Glomerular visceral epithelial cell (primary cell): Measurements from ENCODE around the gene NBR1.
"Not testable (repeated sequence)": the region's sequence is repeated elsewhere in the genome, so short reads cannot be mapped to it uniquely, and the experiment has no call there.

Experiments
- DNase-seq: peaks from one replicate; pipeline ENCODE4 v3.0.0-alpha.2; 2016; ENCODE audit errors: extremely low spot score

Gene NBR1

DNA sequence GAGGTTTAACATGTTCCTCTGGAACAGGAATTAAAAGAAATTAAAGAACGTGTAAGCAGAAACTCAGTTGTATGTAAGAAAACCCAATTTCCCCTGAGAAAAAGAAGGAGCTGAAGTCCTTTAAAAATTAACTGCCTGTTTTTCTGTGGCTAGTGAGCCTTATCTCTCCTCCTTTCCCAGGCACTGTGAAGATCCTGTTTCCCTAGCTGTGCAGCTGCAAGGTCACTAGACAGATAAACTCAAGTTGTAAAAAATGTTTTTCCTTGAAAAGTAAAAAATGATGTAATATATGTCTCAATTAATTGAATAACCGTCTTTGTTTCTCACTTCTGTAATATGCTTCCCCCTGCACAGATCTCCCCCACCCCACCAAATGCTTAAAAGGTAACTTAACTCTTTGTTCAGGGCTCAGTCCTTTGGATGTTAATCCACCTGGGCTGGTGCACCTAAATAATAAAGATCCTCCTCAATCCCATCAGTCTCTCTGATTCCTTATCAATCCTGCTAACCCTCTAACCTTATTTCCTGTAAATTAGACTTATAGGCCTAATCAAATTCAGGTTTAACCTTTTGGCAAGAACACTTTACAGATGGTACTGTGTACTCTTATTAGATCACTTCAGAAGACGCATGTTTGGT, 17.7 kb upstream of the NBR1 start:
- not testable (repeated sequence) for DNase-seq

DNA sequence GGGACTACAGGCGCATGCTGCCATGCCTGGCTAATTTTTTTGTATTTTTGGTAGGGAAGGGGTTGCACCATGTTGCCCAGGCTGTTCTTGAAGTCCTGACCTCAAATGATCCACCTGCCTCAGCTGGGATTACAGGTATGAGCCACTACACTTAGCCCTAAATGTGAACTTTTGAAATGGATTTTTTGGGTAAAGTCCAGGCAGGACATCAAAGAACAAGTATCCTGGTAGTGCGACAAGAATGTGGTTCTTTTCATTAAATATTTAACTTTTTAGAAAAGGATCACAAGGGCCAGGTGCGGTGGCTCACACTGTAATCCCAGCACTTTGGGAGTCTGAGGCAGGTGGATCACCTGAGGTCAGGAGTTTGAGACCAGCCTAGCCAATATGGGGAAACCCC, 15.3 kb upstream of the NBR1 start:
- no peak for DNase-seq

GRCh38 chr17:43159232-43159631, 11.8 kb upstream of the NBR1 start:
- not testable (repeated sequence) for DNase-seq

- DNase-seq: not testable (repeated sequence)
Measured at GRCh38 chr17:43159957-43160356, 11.1 kb upstream of the NBR1 start.

DNA sequence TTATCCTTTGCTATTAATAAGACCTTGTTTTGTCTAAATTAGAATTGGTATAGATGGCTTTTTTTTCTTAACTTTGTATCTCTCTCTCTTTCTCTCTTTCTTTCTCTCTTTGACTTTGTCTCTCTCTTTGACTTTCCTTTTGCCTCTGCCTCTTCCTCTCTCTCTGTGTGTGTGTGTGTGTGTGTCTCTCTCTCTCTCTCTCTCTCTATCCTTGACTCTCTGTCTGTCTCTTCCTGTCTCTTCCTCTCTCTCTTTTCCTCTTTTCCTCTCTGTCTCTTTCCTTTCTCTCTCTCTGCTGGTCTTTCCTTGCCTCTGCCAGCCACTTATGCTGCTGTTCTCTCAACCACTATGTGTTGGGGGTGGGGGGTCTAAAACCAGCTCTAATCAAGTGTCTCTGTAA, 5.0 kb upstream of the NBR1 start:
- DNase-seq: not testable (repeated sequence)

GRCh38 chr17:43169561-43170139, 1.4 kb upstream of the NBR1 start:
- DNase-seq: peak; percentile 24

GRCh38 chr17:43170140-43170765, 761 bp upstream of the NBR1 start:
- peak; percentile 95 for DNase-seq

DNA sequence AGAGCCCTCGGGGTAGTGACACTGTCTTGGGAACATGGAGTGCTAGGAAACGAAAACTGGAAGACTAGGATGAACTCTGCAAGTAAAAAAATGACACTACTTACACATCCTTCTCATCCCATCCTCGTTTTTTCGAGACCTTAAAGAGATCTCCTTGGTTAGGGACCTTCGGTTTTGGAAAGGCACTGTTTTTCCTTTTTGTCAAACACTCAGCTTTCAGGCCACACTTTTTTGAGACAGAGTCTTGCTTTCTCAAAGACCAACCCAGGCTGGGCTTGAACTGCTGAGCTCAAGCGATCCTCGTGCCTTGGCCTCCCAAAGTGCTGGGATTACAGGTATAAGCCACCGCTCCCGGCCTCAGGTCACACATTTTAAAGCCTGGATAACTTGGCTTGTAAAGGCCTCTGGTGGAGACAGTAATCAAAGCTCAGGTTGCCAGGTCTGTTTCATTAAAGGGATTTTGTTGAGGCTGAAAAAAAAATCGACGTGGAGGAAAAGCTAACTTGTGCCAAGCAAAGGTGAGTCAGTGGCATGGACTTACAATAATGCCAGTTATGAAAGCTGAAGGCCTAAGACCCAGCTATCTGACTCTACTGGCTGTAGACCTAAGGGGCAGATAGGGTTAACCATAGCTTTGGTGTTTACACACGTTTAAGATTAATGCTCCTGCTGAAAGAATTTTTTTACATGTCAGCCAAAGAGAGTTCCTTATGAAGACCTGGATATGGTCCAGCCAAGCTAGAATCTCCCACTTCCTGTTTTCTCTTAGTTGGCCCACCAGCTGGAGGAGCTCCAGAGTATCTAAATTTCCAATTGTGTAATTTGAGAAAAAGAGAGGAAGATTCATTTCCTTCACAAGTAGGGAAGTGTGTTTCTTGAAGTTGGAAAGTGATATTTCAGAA, 823 bp downstream of the NBR1 start:
- DNase-seq: peak; percentile 86

DNA sequence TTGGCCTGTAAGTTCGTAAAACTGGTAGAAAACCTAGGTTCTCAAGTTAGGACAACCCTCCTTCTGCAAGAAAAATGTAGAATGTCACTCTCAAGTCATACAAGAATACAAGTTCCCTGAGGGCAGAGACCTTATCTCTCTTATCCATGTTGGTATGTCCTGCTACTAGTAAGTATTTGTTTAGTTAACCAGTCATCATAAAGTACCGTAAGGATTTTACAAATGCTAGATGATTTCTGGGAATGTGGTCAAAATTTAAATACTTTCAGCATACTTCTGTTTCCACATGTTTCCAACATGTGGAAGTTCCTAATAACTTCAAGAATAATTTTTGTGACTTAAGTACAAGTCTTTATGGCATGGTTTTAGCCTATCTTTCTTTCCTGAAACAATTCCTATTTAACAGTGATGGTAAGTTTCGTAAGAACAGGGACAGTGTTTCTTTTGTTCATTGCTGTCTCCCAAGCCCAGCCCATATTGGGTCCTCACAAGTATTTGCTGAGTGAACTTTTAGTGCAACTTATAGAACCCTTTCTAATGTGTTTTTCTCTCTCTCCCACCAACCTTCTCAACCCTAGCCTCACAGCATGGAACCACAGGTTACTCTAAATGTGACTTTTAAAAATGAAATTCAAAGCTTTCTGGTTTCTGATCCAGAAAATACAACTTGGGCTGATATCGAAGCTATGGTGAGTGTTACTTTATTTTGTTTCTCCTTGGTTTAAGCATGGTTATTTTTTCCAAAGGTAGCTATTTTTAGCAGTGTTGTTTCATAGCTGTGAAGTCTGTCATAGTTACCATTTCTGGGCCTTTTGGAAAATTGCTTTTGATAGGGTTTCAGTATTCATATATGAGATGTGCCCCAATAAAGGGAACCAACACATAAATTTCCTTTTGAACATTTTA, 4.5 kb downstream of the NBR1 start:
- DNase-seq: no peak

- no peak for DNase-seq
Measured at GRCh38 chr17:43176119-43176570, 5.1 kb downstream of the NBR1 start.

- no peak for DNase-seq
Measured at GRCh38 chr17:43183921-43184320, 12.9 kb downstream of the NBR1 start.

GRCh38 chr17:43186656-43187055, 15.6 kb downstream of the NBR1 start:
- not testable (repeated sequence) for DNase-seq

- no peak for DNase-seq
Measured at GRCh38 chr17:43193251-43193650, 22.2 kb downstream of the NBR1 start.

DNA sequence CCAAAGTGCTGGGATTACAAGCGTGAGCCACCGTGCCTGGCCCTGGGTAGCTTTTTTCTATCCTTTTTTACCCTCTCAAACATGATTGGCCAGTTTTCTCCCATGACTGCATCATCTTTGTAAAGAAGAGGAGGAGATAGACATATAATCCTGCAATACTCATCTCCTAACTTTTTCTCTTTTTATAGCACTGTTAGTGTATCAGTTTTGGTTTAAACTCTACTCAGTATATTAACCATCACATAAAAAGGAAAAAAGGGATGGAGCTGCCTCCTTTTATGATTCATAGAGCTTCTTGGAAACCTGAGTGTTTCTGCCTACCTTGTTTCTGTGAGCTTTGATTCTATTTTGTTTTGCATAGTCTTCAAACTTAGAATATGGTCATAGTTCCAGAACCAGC, 28.6 kb downstream of the NBR1 start:
- DNase-seq: no peak

- no peak for DNase-seq
Measured at GRCh38 chr17:43200127-43200526, 29.1 kb downstream of the NBR1 start.

- DNase-seq: not testable (repeated sequence)
Measured at GRCh38 chr17:43203013-43203412, 32.0 kb downstream of the NBR1 start.

GRCh38 chr17:43210576-43210975, 39.6 kb downstream of the NBR1 start:
- no peak for DNase-seq

DNA sequence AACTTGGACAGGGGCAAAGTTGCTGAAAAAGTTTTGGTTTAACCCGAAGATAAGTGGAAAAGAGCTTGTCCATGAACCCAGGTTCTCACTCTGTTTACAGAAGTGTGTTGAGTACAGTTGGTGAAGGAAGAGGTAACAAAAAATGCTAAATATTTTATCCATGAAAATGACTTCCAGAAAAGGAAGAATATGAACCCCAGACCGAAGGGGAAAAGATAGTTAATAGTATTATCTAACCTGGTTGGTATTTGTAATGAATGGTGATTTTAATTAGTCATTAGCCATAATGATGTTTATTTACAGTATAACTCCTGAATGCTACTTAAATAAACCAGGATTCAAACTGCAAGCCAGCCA, 40.1 kb downstream of the NBR1 start:
- DNase-seq: no peak

DNA sequence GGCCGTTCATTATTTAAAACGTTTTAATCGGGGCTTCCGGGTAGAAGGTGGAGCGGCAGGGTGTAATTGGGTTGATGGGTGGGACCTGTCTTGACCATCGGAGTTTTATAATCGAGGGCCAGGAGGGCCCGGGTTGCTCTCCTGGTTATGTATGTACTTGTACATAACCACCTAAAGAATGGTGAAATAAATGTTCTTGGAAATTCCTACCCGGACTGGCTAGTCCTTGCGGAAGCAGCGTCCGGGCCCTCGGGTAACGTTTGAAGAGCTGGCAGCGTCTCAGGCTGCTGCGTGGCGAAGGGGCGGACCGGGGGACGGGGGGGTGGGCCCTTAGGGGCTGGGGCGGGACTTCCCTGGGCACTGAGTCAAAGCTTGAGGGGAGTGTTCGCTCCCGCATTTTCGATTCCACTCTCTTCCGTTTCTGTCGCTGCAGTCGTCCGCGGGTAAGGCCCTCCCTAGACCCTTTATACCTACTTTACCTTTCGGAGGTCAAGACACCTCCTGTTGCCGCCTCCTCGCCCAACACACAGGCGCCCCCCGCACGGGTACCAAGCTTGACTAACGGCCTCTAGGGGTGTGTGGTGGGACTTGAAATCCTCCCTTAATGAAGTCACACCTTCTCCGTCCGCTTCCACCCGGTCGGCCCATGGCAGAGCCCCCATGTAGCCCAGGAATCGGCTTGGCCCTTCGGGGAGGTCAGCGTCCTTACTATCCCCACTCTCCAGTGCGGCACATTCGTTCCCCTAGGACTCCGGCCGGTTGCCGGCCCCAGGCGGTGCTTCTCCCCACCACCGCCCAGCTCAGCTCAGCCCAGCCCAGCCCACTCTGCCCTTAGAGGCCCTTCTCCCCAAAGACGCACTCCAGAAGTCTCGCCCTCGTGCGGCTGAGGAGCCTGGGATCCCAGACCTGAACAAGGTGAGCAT, 40.7 kb downstream of the NBR1 start, which contains the start of gene TMEM106A:
TMEM106A (plus strand) TSS at position 396 of the 923 bp plus-strand sequence. CDS start 1,167 bp downstream, outside the sequence.
- DNase-seq: peak; percentile 84
